Heart right ventricle (tissue), 16 donors: ENCODE measurements around the gene ITIH4. TPM values are rescaled to one million over a fixed set of nuclear protein-coding genes. Genes with fewer than 3 reads are reported as not detected.

Experiments
- ATAC-seq, 8 donors: fragments of 200-7000 bp; cut with Tn5 transposase; one replicate each; pipeline ENCODE4 v1.9.1; 2020; ENCODE audit warnings: mild to moderate bottlenecking in 8 of 8, moderate library complexity in 8 of 8, moderate number of reproducible peaks in 1 of 8
- DNase-seq, 2 donors: peaks; one replicate each; pipeline ENCODE4 v3.0.0-alpha.2; 2020
- H3K27ac ChIP-seq, 10 donors: fragments of 200-600 bp; sonication (generic) in 2 of 10; one replicate each; pipeline versions ENCODE4 v1.5.0 to v1.8.0; 2020 to 2022; ENCODE audit warnings: mild to moderate bottlenecking in 3 of 10
- H3K27me3 ChIP-seq, 7 donors: fragments of 200-600 bp; one replicate each; pipeline ENCODE4 v1.8.0; 2021 to 2022; ENCODE audit warnings: mild to moderate bottlenecking in 2 of 7
- H3K36me3 ChIP-seq, 9 donors: fragments of 200-600 bp; sonication (generic) in 1 of 9; one replicate each; pipeline versions ENCODE4 v1.5.0 to v1.8.0; 2020 to 2022; ENCODE audit warnings: mild to moderate bottlenecking in 2 of 9
- H3K4me1 ChIP-seq, 9 donors: fragments of 200-600 bp; sonication (generic) in 1 of 9; one replicate each; pipeline versions ENCODE4 v1.5.0 to v1.8.0; 2020 to 2022; ENCODE audit warnings: mild to moderate bottlenecking in 4 of 9
- H3K4me3 ChIP-seq, 10 donors: fragments of 200-600 bp; sonication (generic) in 2 of 10; one replicate each; pipeline versions ENCODE4 v1.5.0 to v1.8.0; 2020 to 2022; ENCODE audit warnings: mild to moderate bottlenecking in 7 of 10, moderate library complexity in 2 of 10
- H3K9me3 ChIP-seq, 11 donors: fragments of 200-600 bp in 10 of 11; sonication (generic) in 2 of 11; one replicate each; pipeline versions ENCODE4 v1.5.0 to v1.8.0; 2013 to 2022; ENCODE audit warnings: mild to moderate bottlenecking in 2 of 11, control low read depth in 1 of 11, moderate library complexity in 1 of 11
- CTCF ChIP-seq, 9 donors: fragments of 200-600 bp; sonication (generic) in 2 of 9; IDR thresholded peaks; one replicate each; pipeline versions ENCODE4 v1.5.0 to v1.8.0; 2021 to 2022; ENCODE audit warnings: antibody characterized with exemption in 9 of 9, mild to moderate bottlenecking in 5 of 9, moderate library complexity in 1 of 9
- WGBS, 2 donors: extraction: QIAGEN DNeasy Blood & Tissue Kit; methylation state at CpG; one replicate each; pipeline ENCODE4 v1.1.7; 2013; ENCODE audit warnings: inconsistent platforms in 1 of 2; 5-methylcytosine and 5-hydroxymethylcytosine counted together
- intact Hi-C, 10 donors: fragments of 100-400 bp; cut with DNase I; formaldehyde crosslinking; loops; one replicate each; pipeline versions ENCODE4 v1.11.1 to v1.14.2; 2022
- polyA plus RNA-seq, 2 donors: library from polyadenylated mRNA; stranded (reverse); fragments of 200-250 nt; gene quantifications; one replicate each; pipeline ENCODE4 v1.2.3, GENCODE V29; 2013
- total RNA-seq, 10 donors: library from RNA; stranded (reverse); fragmentation: NEBNext Ultra II Directional in 3 of 10; extraction: Animal tissue kit (Norgen Biotek cat#: 25700) in 3 of 10; gene quantifications; one replicate each; pipeline versions ENCODE4 v1.2.1 to v1.2.4, GENCODE V29; 2021 to 2023
- donor health status: Arrhythmogenic right ventricular cardiomyopathy.
- donor health status: ischemic (EF 13 %, LVEDD 7.1; RV severe dilation, severe dysfunction).
- donor health status: healthy with polysubstance abuse.
- donor health status: DM: no; HTN: yes; CAD: no.
- donor health status: DM: no; HTN: no; CAD: no.
- donor health status: ischemic (EF 25% LVEDD 6.9; RV normal size, moderate dysfunction).
- donor health status: ischemic (EF 25% LVEDD 5.7; RV mildly dilated, moderate dysfunction).
- donor health status: healthy.
- donor health status: DM: yes; HTN: yes; CAD: no.
- donor health status: Ischemic cardiomyopathy.
- donor health status: ischemic (EF 35%, LVEDD 5.7; RV mildly dilated, moderate dysfunction).
- donor health status: nonischemic (EF 11% LVEDD 7.7; RV severe dilation, severe dysfunction).
- donor health status: DM: yes; HTN: yes; CAD: no.
- donor health status: PGD.
- donor health status: ischemic (EF 29% LVEDD 5.4; RV normal size, mild dysfunction).
- donor health status: nonischemic (EF 23%, LVEDD 6.1; RV moderate dilation, normal function).

ITIH4 gene
- total and polyA plus RNA-seq, 12 donors, result 1.5 to 17.9 (median 4.3) TPM

DNA sequence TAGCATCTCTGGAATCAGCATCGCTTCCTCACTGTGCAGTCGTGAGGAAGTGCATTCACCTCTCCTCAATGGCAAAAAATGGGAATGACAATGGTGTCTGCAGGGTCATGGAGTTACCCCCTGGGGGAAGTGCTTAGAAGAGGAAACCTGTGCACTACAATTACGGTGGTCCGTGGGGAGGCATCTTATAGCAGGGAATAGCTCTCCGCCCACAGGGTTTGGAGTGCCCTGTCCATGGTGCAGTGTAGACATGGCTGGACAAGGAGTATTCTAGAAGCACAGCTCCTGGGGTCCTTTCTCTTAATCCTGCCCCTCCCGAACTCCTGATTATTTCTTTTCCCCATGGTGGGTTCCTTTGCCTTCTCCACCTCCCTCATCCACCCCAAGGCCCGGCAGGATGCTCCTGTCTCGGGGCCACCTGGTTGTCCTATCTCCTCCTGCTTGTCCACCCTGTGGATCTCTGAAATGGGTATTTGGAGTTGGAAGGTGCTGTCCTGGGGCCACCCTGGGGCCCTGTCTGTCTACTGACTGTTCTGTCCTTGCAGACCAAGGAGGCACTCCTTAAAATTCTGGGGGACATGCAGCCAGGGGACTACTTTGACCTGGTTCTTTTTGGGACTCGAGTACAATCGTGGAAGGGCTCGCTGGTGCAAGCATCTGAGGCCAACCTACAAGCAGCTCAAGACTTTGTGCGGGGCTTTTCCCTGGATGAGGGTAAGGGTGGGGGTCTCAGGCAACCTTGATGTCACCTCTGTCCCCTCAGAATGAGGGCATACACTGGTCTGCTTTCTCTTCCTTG lies 47.9 kb downstream of the ITIH4 start:
- Histone ChIP-seq H3K4me1 (peaks cover 0 to 11% (median 0%) of the 10 kb centered on the region in 9 donors), H3K27ac (no peak overlapping the region), H3K4me3 (no peak overlapping the region), H3K9me3 (no peaks in the 10 kb centered on the region), H3K27me3 (peaks cover 0 to 8% (median 0%) of the 10 kb centered on the region in 7 donors), H3K36me3 (no peaks in the 10 kb centered on the region)
- ATAC-seq, result no peak
- intact Hi-C loops, result no loop called here
- no peak for TF ChIP-seq CTCF (IDR thresholded peaks at IDR 0.05)
- no peak for DNase-seq
- 68 to 70% methylated on average over 12 of the region's 12 CpGs for WGBS, 2 donors

DNA sequence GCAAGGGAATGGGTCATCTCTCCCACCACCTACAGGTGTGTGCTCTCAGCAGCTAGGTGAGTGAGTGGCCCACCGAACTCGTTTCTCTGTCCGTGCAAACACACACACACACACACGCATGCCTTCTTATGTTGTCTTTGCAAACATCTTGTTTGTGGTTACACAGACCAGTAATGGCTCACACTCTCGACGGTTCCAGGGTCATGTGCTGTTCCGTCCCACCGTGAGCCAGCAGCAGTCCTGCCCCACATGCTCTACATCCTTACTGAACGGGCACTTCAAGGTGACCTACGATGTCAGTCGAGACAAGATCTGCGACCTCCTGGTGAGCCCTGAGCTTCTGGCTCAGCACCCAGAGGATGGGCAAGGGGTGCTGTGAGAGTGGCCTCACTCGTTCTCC lies 48.7 kb downstream of the ITIH4 start:
- TF ChIP-seq CTCF (IDR thresholded peaks at IDR 0.05), result no peak
- Histone ChIP-seq H3K4me3 (no peak overlapping the region), H3K36me3 (no peaks in the 10 kb centered on the region), H3K4me1 (peaks cover 0 to 11% (median 0%) of the 10 kb centered on the region in 9 donors), H3K27me3 (peaks cover 0 to 8% (median 0%) of the 10 kb centered on the region in 7 donors), H3K9me3 (no peaks in the 10 kb centered on the region), H3K27ac (no peak overlapping the region)
- intact Hi-C loops, result no loop called here
- WGBS, 2 donors, result 64 to 69% methylated on average over 13 of the region's 13 CpGs
- ATAC-seq, result no peak
- no peak for DNase-seq

DNA sequence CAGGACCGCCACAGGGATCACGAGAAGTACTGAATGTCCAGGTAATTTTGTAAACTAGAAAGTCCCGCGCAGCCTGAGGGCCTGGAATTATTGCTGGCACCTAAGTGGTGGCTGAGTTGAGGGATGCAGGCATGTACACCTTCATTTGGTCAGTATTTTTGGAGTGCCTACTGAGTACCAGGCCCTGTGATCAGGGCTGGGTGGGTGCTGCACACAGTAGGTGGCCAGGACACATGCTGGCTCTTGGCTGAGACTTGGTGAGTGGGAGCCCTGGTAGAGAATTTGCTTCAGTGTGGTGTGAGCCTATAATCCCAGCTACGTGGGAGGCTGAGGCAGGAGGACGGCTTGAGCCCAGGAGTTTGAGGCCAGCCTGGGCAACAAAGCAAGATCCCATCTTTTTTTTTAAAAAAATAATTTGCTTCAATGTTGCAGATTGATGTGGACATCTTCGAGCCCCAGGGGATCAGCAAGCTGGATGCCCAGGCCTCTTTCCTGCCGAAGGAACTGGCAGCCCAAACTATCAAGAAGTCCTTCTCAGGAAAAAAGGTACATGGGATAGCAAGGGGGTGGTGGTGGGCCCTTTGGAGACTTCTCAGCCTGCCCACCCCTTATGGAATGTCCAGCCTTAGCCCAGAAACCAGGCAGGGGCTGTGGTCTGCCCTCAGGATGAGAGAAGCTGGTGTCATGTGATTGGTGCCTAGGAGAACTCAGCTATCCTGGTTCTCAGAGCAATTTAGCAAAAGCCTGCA lies 50.5 kb downstream of the ITIH4 start:
- Histone ChIP-seq H3K27ac (peak overlapping the region in 1 of 10 donors; percentile 47), H3K9me3 (no peaks in the 10 kb centered on the region), H3K4me1 (peaks cover 0 to 18% (median 0%) of the 10 kb centered on the region in 9 donors), H3K36me3 (no peaks in the 10 kb centered on the region), H3K27me3 (peaks cover 0 to 8% (median 0%) of the 10 kb centered on the region in 7 donors), H3K4me3 (no peak overlapping the region)
- intact Hi-C loops, result loop anchor here in 2 of 10 donors (10.0 kb wide), 2 partner anchors 115 to 295 kb away; partner anchors contain the start of gene STIMATE (in 1 of the 2)
- no peak for TF ChIP-seq CTCF (IDR thresholded peaks at IDR 0.05)
- 83 to 87% methylated on average over 8 of the region's 8 CpGs for whole genome bisulfite sequencing, 2 donors
- DNase-seq (no peak), ATAC-seq (no peak)

- no peak for TF ChIP-seq CTCF (IDR thresholded peaks at IDR 0.05)
- Histone ChIP-seq H3K4me1 (peaks cover 0 to 19% (median 0%) of the 10 kb centered on the region in 9 donors), H3K4me3 (no peak overlapping the region), H3K27me3 (peaks cover 0 to 8% (median 0%) of the 10 kb centered on the region in 7 donors), H3K9me3 (no peaks in the 10 kb centered on the region), H3K27ac (peak overlapping the region in 1 of 10 donors; percentile 47), H3K36me3 (no peaks in the 10 kb centered on the region)
- intact Hi-C loops, result loop anchor here in 2 of 10 donors (10.0 kb wide), 2 partner anchors 116 to 296 kb away; partner anchors contain the start of gene STIMATE (in 1 of the 2)
- no peak for DNase-seq
- ATAC-seq, result no peak
- WGBS, 2 donors, result 80 to 83% methylated on average over 11 of the region's 11 CpGs
Observed at GRCh38 chr3:52779011-52779836, 51.2 kb downstream of the ITIH4 start.
